Tibial nerve (tissue), 4 donors: ENCODE measurements around the gene MLPH. TPM values are rescaled to one million over a fixed set of nuclear protein-coding genes. Genes with fewer than 3 reads are reported as not detected.

Experiments used
- DNase-seq, 2 donors: peaks; one replicate each; pipeline ENCODE4 v3.0.0-alpha.2; 2019; ENCODE audit warnings: low spot score in 2 of 2
- H3K27ac ChIP-seq, 4 donors: fragments of 200-600 bp; sonication (generic) in 3 of 4; one replicate each; pipeline ENCODE4 v1.5.1; 2017 to 2019; ENCODE audit warnings: mild to moderate bottlenecking in 1 of 4
- H3K27me3 ChIP-seq, 2 donors: fragments of 200-600 bp; sonication (generic) in 1 of 2; one replicate each; pipeline versions ENCODE4 v1.5.1 to v1.6.0; 2017 to 2019
- H3K36me3 ChIP-seq, 3 donors: fragments of 200-600 bp; sonication (generic); one replicate each; pipeline ENCODE4 v1.5.1; 2018 to 2019
- H3K4me1 ChIP-seq, 4 donors: fragments of 200-600 bp; sonication (generic) in 3 of 4; one replicate each; pipeline ENCODE4 v1.5.1; 2017 to 2019
- H3K4me3 ChIP-seq, 4 donors: fragments of 200-600 bp; sonication (generic) in 3 of 4; one replicate each; pipeline ENCODE4 v1.5.1; 2017 to 2019; ENCODE audit warnings: mild to moderate bottlenecking in 1 of 4, moderate library complexity in 1 of 4
- H3K9me3 ChIP-seq, 4 donors: fragments of 200-600 bp; sonication (generic) in 3 of 4; one replicate each; pipeline ENCODE4 v1.5.1; 2017 to 2019
- EP300 ChIP-seq, 2 donors: sonication (generic); formaldehyde crosslinking; IDR thresholded peaks; one replicate each; pipeline ENCODE4 v1.6.1; 2017; ENCODE audit warnings: antibody characterized with exemption in 2 of 2, mild to moderate bottlenecking in 1 of 2
- POLR2A ChIP-seq, 2 donors: fragments of 450-650 bp; IDR thresholded peaks; one replicate each; pipeline ENCODE4 v1.6.1; 2017; ENCODE audit warnings: antibody characterized with exemption in 2 of 2, mild to moderate bottlenecking in 2 of 2, moderate library complexity in 2 of 2
- WGBS, 2 donors: methylation state at CpG; one replicate each; pipeline ENCODE4 v1.1.5; 2018; 5-methylcytosine and 5-hydroxymethylcytosine counted together
- total RNA-seq, 4 donors: library from RNA; depleted of rRNA; stranded (reverse); fragments of >200 nt; gene quantifications; one replicate each; pipeline ENCODE4 v1.1.0, GENCODE V29; 2016
- TF ChIP-seq, protein P1 (sequence below), 5 experiments: fragments of 200-600 bp in 3 of 5; fragments of 450-650 bp in 2 of 5; sonication (generic) in 3 of 5; IDR thresholded peaks; one replicate each; pipeline ENCODE4 v1.5.1; 2016 to 2019; ENCODE audit warnings: antibody characterized with exemption in 5 of 5, mild to moderate bottlenecking in 3 of 5, moderate library complexity in 2 of 5

Gene MLPH
- total RNA-seq, 4 donors from 2014 or later = 41.4 to 108 (median 62.1) TPM

DNA sequence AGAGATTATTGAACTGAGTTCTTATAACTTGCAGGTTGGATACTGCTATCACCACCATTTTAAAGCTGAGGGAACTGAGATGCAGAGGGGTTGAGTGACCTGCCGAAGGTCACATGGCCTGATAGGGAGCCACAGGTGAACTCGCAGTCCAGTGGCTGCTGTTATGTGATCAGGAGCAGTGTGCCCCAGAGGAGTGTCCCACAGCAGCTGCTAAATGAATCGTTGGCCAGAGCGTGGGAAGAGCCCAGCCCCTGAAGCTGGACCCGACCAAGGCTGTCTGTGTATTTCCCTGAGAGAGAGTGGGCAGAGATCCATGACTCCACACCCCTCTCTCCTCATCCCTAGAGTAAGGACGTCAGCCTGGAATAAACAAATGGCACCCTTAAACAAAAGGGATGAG lies 52.6 kb downstream of the MLPH start:
- WGBS, 2 donors = 54% methylated on average over 6 of the region's 6 CpGs
- no peaks in the 10 kb centered on the region for H3K27me3 ChIP-seq
- no peak overlapping the region for H3K27ac ChIP-seq
- H3K4me1 ChIP-seq = peaks cover 0 to 32% (median 6%) of the 10 kb centered on the region in 4 donors
- TF ChIP-seq EP300 (IDR thresholded peaks at IDR 0.05) = no peak
- no peak for TF ChIP-seq POLR2A (IDR thresholded peaks at IDR 0.05)
- no peak overlapping the region for H3K4me3 ChIP-seq
- DNase-seq = no peak
- H3K36me3 ChIP-seq = no peaks in the 10 kb centered on the region
- peaks cover 0 to 7% (median 0%) of the 10 kb centered on the region in 4 donors for H3K9me3 ChIP-seq

DNA sequence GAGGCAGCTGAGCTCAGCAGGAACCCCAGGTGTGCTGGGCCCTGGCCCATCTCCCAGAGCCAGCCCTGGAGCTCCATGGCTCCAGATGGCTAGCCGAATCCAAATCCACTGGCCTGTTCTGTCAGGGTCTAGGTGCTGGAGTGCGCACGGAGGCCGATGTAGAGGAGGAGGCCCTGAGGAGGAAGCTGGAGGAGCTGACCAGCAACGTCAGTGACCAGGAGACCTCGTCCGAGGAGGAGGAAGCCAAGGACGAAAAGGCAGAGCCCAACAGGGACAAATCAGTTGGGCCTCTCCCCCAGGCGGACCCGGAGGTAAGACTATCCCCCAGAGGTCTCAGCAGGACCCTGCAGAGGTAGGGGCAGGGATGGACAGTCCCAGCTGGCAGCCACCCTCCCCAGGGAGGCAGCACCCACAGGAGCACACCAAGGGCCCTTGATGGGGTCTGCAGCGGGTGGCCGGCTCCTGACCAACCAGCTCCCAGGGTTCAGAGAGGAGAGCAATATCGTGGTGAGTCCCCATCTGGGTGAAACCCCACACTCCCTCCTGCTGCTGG lies 53.2 kb downstream of the MLPH start:
- WGBS, 2 donors = 75 to 76% methylated on average over 11 to 13 of the region's 13 CpGs
- Histone ChIP-seq H3K4me1 (peaks cover 0 to 32% (median 6%) of the 10 kb centered on the region in 4 donors), H3K9me3 (peaks cover 0 to 7% (median 0%) of the 10 kb centered on the region in 4 donors), H3K4me3 (no peak overlapping the region), H3K27ac (no peak overlapping the region), H3K27me3 (no peaks in the 10 kb centered on the region), H3K36me3 (no peaks in the 10 kb centered on the region)
- no peak for DNase-seq
- TF ChIP-seq POLR2A (IDR thresholded peaks at IDR 0.05) (no peak), EP300 (IDR thresholded peaks at IDR 0.05) (no peak)
- TF ChIP-seq, protein P1, sequence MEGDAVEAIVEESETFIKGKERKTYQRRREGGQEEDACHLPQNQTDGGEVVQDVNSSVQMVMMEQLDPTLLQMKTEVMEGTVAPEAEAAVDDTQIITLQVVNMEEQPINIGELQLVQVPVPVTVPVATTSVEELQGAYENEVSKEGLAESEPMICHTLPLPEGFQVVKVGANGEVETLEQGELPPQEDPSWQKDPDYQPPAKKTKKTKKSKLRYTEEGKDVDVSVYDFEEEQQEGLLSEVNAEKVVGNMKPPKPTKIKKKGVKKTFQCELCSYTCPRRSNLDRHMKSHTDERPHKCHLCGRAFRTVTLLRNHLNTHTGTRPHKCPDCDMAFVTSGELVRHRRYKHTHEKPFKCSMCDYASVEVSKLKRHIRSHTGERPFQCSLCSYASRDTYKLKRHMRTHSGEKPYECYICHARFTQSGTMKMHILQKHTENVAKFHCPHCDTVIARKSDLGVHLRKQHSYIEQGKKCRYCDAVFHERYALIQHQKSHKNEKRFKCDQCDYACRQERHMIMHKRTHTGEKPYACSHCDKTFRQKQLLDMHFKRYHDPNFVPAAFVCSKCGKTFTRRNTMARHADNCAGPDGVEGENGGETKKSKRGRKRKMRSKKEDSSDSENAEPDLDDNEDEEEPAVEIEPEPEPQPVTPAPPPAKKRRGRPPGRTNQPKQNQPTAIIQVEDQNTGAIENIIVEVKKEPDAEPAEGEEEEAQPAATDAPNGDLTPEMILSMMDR (IDR thresholded peaks at IDR 0.05) = no peak

DNA sequence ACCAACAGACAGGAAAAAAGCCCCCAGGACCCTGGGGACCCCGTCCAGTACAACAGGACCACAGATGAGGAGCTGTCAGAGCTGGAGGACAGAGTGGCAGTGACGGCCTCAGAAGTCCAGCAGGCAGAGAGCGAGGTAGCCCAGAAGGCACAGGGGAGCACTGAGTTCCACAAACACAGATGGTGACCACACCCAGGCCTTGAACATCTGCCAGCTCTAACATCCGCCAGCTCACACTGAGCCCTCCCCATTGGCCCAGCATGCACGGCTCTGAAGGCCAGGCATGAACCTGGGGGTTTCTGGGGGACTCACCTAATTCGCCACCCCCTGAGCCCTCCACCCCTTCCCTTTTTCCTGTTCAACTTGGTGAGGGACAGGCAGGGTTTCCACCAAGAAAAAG lies 53.8 kb downstream of the MLPH start:
- no peak for TF ChIP-seq EP300 (IDR thresholded peaks at IDR 0.05)
- TF ChIP-seq, protein P1 (IDR thresholded peaks at IDR 0.05) = no peak
- TF ChIP-seq POLR2A (IDR thresholded peaks at IDR 0.05) = no peak
- DNase-seq = peak; percentile 76 to 81
- Histone ChIP-seq H3K4me1 (peaks cover 0 to 32% (median 6%) of the 10 kb centered on the region in 4 donors), H3K9me3 (peaks cover 0 to 7% (median 0%) of the 10 kb centered on the region in 4 donors), H3K27ac (no peak overlapping the region), H3K27me3 (no peaks in the 10 kb centered on the region), H3K36me3 (no peaks in the 10 kb centered on the region), H3K4me3 (no peak overlapping the region)
- 48 to 60% methylated on average over 5 to 6 of the region's 6 CpGs for WGBS, 2 donors

DNA sequence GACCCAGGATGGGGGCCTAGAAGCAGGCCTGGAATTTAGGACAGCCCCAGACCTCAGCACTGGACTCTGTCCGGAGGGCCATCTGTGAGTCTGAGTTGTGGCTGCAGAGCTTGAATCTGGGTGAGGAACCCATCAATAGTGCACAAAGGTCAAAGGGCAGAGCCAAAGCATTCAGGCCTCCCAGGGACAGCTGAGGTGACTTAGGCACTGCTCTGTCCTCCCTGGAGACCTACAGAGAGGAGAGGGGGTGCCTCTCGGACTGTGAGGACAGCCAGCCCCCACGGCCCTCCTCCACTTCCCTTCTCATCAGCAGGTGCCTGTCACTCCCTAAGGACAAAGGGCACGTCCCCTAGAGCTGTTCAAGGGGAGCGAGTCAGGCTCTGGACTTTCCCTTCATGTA lies 54.2 kb downstream of the MLPH start:
- WGBS, 2 donors = 58 to 70% methylated on average over 3 to 5 of the region's 5 CpGs

DNA sequence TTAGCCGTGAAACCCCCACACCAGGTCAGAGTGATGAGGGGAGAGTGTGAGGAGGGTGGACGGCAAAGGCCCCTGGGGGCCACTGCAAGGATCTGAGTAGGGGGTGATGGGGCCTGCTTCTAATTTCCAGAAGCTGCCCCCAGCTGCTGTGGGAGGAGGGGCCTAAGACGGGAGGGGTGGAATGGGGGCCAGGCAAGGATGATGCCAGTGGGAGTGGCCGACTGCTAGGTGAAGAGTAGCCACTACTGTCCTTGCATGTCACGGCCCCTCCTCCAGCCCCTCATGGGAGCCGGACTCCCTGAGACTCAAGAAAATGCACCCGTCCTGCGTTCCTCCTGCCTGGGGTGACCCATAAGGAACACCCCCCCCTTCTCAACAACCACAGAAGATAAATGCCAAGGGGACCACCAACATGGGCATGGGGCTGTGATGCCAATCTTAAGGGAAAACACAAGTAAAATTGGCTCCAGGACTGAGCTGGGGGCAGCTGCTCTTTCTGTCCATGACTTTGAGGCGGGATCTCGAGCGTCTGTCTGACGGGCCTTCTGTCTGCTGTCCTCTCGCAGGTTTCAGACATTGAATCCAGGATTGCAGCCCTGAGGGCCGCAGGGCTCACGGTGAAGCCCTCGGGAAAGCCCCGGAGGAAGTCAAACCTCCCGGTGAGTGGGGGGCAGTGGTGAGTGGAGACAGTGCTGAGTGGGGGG lies 55.1 kb downstream of the MLPH start:
- DNase-seq = no peak
- no peaks in the 10 kb centered on the region for H3K36me3 ChIP-seq
- peaks cover 0 to 32% (median 6%) of the 10 kb centered on the region in 4 donors for H3K4me1 ChIP-seq
- no peak overlapping the region for H3K27ac ChIP-seq
- no peak overlapping the region for H3K4me3 ChIP-seq
- TF ChIP-seq EP300 (IDR thresholded peaks at IDR 0.05) = no peak
- WGBS, 2 donors = 90% methylated on average over 18 of the region's 18 CpGs
- peaks cover 0 to 7% (median 0%) of the 10 kb centered on the region in 4 donors for H3K9me3 ChIP-seq
- H3K27me3 ChIP-seq = no peaks in the 10 kb centered on the region

More for the DNA sequence above, 54.2 kb downstream of the MLPH start:
- H3K36me3 ChIP-seq = no peaks in the 10 kb centered on the region
- no peaks in the 10 kb centered on the region for H3K27me3 ChIP-seq
- H3K9me3 ChIP-seq = peaks cover 0 to 7% (median 0%) of the 10 kb centered on the region in 4 donors
- no peak for DNase-seq
- TF ChIP-seq, protein P1 (IDR thresholded peaks at IDR 0.05) = no peak
- TF ChIP-seq EP300 (IDR thresholded peaks at IDR 0.05) (no peak), POLR2A (IDR thresholded peaks at IDR 0.05) (no peak)
- peaks cover 0 to 32% (median 6%) of the 10 kb centered on the region in 4 donors for H3K4me1 ChIP-seq
- H3K4me3 ChIP-seq = no peak overlapping the region
- no peak overlapping the region for H3K27ac ChIP-seq
